Effector CD4-positive, alpha-beta T cell (primary cell): ENCODE measurements around the gene RASGRP3.
"Not testable (repeated sequence)": the region's sequence is repeated elsewhere in the genome, so short reads cannot be mapped to it uniquely, and the experiment has no call there.

Experiments used
- DNase-seq: peaks from one replicate; pipeline ENCODE4 v3.0.0-alpha.2; 2020

RASGRP3 gene

DNA sequence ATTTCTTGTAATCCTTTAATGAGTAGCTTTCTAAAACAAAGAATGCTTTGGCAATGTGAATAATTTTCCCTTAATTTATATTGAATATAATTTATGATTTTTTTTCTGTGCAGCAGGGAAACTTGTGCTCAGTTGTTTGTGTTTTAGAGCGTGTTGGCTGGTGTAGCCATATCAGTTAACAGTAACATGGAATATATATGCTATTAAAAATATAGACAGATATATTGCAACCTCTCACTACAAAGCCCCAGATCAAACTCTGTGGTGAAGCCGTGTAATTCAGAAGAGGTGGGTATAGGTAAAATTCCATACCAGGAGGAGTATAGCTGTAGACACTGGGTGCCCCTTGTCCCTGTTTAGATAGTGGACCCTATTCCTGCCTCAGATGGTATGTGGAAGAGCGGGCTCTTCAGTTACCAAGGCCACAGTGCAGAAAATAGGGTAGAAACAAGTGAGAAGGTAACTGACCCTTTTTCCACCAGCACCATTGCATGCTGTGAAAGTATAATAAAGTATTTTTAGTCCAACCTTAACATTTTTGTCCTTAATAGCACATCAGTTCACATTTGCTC, 18.1 kb upstream of the RASGRP3 start:
- no peak for DNase-seq

GRCh38 chr2:33459745-33460144, 16.7 kb upstream of the RASGRP3 start:
- DNase-seq: no peak

GRCh38 chr2:33462512-33462911, 13.9 kb upstream of the RASGRP3 start:
- not testable (repeated sequence) for DNase-seq

- no peak for DNase-seq
These were observed 9.0 kb upstream of the RASGRP3 start for GRCh38 chr2:33467413-33467812.

DNA sequence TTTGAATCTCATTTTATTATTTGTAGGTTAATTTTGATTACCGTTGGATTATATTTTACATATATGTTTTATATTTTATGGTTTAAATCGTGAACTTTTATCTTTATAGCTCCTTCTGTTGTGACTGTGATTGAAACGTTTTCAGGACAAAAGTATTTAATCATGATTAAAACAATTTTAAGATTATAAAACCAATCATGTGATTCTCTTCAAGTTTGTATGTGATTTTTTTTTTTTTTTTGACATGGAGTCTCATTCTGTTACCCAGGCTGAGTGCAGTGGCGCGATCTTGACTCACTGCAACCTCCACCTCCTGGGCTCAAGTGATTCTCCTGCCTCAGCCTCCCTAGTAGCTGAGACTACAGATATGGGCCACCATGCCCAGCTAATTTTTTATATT, 7.2 kb upstream of the RASGRP3 start:
- DNase-seq: no peak

DNA sequence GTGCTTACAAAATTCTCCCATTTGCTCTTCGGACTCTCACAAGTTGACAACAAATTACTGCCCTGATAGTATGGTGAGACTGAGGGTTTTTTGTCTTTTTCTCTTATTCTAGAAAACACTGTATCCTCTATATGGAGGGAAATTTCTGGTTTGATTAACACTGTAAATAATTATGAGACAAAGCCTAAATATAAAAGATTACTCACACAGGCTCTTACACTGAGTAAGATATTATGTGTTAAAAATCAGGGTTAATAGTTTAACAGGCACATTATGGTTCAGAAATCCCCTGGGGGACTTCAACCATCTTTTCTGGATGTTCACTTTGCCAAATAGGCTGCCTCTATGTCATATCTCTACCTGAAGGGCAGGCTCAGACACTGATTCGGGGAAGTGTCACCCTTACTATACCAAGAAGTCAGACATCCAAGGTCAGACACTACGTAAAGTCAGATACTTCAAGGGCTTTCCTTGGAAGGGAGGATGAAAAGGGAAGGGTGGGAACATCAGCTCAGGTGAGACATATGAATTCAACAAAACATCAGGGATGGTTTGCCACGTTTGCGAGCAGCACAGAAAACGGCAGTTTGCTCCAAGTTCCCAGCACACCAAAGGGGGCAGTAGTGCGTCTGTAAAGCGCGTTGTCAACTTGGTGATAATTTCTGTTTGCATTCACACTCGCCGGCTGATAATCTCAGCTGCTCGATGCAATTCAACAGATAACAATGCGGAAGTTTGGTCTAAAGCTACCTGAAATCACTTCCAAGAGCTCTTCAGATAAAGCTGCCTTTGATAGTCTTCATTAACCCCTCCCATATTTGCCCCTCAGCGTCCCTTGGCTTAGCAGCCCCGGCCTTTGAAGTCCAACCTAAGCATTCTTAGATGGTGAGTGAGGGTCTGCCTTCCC, 972 bp upstream of the RASGRP3 start:
- peak; percentile 70 for DNase-seq

GRCh38 chr2:33476793-33477190, 343 bp downstream of the RASGRP3 start:
- no peak for DNase-seq

DNA sequence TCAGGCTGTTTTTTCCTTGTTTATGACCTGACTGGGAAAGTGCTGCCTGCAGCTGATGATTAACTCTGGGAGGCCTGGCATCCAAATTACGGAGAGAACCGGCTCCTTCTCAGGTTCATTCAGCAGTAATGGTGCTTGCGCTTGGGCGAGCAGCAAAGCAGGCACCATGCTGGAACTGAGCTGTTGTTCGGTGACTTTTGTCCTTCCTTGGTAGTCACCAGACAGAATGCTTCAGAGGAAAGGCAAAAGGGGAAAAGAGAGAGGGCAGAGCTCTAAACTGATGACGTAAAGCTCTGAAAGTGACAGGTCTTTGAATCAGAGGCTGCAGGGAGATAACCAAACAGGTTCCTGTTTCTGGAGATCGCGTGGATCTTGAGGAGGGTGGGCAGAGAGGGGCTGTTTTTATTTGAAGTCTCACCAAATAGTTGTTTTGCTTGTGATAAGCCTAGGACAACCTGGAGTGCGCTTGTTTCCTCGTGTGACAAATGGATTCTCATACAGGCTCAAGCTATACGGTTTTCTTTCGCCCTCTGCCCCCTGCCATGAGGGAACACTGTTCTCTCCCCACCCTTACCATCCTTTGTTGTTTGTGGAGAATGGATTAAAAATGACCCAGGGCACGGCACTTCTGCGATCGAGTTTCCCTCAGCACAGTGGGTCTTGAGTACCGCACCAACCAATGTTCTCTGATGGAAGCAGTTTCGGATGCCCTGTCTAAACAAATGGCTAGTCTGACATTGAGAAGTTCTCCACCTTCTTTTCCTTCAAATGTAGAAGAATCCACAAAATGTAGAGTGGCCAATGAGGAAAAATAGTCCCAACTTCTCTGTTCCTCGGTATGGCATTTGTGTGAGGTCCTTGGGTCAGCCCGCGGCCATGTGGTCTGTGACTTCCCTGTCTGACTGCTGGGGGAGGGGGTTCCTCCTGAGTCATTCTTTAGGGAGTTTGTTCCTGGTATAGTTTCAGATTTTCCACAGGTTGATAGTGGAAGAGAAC, 1.3 kb downstream of the RASGRP3 start:
- DNase-seq: no peak

GRCh38 chr2:33478968-33479731, 2.7 kb downstream of the RASGRP3 start:
- no peak for DNase-seq

DNA sequence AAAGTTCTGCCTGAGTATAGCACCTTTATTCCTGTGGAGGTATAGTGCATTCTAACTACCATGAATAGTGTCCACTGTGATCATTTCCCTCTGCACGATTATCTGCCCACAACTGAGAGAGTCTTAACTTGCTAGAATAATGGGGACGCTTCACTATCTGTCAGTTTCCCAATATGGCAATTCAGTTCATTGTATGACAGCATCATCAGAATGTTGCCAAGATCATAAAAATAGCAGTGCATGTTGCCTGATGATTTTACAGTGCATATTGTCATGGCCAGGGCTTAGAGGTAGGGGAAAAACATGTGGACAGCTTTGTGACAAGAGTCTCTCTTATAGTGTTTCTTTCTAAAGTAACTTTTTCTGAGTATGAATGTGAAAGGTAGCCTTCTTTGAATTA, 6.1 kb downstream of the RASGRP3 start:
- no peak for DNase-seq

- no peak for DNase-seq
These were observed 7.7 kb downstream of the RASGRP3 start for GRCh38 chr2:33484042-33484621.

GRCh38 chr2:33485051-33485450, 8.6 kb downstream of the RASGRP3 start:
- no peak for DNase-seq

GRCh38 chr2:33486544-33486943, 10.1 kb downstream of the RASGRP3 start:
- no peak for DNase-seq

DNA sequence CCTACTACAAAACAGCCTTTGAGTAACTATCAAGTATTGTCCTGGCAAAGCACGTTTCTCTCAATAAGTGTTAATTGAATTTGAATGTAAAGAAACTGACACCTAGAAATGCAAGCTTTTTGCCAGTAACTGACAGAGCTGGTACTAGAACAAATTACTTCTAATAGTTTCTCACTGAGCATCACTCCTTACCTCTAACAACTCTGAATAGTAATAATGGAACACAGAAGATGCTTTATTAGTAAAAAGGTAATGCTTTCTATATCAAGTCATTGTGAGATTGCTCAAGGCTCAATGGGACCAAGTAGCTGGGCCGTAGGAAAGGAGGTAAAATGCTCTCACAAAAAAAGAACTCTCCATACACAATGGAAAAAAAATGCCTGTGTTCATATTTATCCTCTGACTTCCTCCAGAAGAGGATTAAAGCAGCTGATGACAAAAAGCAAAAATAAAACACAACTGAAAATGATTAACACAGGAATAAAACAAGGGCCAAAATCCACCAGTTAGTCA, 11.8 kb downstream of the RASGRP3 start:
- no peak for DNase-seq

- no peak for DNase-seq
These were observed 12.5 kb downstream of the RASGRP3 start for GRCh38 chr2:33488715-33489540.

GRCh38 chr2:33489835-33490431, 13.5 kb downstream of the RASGRP3 start:
- DNase-seq: no peak

- DNase-seq: no peak
These were observed 15.1 kb downstream of the RASGRP3 start for GRCh38 chr2:33491441-33492084.

DNA sequence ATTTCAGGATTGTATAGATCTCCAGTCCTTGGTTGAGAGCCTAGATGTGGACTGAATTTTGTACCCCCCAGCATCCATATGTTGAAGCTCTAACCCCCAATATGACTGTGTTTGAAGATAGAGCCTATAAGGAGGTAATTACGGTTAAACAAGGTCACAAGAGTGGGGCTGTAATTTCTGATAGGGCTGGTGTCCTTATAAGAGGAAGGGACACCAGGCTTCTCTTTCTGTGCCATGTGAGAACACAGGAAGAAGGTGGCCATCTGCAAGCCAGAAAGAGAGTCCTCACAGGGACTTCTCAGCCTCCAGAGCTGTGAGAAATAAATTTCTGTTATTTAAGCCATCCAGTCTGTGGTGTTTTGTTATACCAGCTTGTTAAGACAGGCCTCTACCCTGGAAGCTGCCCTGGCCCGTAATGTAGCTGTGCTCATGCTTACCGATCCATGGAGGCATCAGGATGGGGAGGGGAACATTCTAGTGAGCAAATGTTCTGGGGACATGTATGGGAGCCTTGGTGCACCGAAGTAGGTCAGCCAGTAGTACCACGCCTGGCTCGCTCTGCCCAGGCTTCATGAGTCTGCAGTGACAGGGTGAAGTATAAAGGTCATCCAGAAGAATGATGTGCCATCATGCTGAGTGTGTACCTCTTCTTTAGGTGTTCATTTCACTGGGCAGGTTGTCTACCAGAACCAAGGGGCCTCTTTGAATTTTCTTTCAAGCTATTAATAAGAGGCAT, 16.1 kb downstream of the RASGRP3 start:
- DNase-seq: no peak

DNA sequence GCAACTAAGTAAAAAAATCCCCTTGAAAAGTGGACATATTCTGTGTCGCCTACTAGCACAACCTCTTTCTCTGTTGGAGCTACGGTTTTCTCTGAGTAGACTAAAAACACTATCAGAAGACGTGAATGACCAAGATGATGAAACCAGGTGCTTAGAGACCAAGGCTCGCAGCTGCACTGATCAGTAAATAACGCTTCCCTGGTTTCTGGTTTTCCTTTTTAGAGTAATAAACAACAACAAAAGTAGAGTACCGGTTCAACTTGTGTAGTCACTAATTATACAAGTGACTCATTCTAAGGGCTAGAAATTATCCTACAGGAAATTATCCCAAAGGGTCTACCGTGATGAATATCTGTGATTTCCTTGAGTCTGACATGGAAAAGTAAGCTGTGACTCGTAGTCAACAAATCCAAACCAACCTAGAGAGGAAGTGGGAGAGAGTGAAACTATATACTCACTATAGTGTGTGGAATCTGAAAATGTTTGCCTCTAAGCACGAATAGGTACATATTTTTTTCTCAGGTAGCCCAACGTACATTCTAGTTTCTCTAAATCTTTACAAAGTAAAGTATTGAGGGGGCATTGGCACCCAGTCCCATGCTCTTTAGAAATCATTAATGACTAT, 17.8 kb downstream of the RASGRP3 start:
- DNase-seq: no peak
